Stomach (tissue), 4 donors: ENCODE results near the gene ACRBP.

ENCODE experiments used
- EP300 ChIP-seq: sonication (generic); formaldehyde crosslinking; IDR thresholded peaks from one replicate; pipeline ENCODE4 v1.6.1; 2017; ENCODE audit warnings: antibody characterized with exemption
- POLR2A ChIP-seq, 4 donors: fragments of 450-650 bp; IDR thresholded peaks; one replicate each; pipeline ENCODE4 v1.6.1; 2016; ENCODE audit warnings: antibody characterized with exemption in 4 of 4, control low read depth in 2 of 4, mild to moderate bottlenecking in 1 of 4, moderate library complexity in 1 of 4
- POLR2AphosphoS5 ChIP-seq, 3 donors: sonication (generic); formaldehyde crosslinking; IDR thresholded peaks; one replicate each; pipeline ENCODE4 v1.6.1; 2016; ENCODE audit warnings: antibody characterized with exemption in 3 of 3
- TF ChIP-seq, protein P1 (sequence below), 7 experiments: fragments of 450-650 bp in 4 of 7; fragments of 200-600 bp in 3 of 7; sonication (generic) in 3 of 7; IDR thresholded peaks; one replicate each; pipeline ENCODE4 v1.5.1; 2016 to 2019; ENCODE audit warnings: antibody characterized with exemption in 7 of 7, control low read depth in 2 of 7, mild to moderate bottlenecking in 1 of 7

DNA sequence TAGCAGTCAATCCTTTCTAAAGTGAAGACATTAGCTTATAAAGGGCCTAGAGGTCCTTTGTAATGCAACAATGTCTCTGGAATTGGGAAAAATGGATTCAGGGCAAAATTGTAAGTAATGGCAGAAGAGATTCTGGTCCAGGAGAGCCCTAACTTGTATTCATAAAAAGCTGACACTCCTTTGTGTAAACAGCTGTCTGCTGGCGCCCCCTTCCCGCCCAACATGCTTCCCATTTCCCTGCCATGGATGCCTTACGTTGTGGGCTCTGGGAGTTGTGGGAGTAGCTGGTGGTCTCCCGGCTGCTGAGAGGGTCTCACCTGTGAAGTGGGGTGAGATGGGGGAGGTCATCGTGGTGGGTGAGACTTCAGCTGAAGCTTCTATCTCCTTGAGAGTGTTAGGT, 2.3 kb downstream of the ACRBP start:
- TF ChIP-seq, protein P1, sequence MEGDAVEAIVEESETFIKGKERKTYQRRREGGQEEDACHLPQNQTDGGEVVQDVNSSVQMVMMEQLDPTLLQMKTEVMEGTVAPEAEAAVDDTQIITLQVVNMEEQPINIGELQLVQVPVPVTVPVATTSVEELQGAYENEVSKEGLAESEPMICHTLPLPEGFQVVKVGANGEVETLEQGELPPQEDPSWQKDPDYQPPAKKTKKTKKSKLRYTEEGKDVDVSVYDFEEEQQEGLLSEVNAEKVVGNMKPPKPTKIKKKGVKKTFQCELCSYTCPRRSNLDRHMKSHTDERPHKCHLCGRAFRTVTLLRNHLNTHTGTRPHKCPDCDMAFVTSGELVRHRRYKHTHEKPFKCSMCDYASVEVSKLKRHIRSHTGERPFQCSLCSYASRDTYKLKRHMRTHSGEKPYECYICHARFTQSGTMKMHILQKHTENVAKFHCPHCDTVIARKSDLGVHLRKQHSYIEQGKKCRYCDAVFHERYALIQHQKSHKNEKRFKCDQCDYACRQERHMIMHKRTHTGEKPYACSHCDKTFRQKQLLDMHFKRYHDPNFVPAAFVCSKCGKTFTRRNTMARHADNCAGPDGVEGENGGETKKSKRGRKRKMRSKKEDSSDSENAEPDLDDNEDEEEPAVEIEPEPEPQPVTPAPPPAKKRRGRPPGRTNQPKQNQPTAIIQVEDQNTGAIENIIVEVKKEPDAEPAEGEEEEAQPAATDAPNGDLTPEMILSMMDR (IDR thresholded peaks at IDR 0.05) = no peak
- TF ChIP-seq POLR2A (IDR thresholded peaks at IDR 0.05) (no peak), POLR2AphosphoS5 (IDR thresholded peaks at IDR 0.05) (no peak), EP300 (no peak)
